OCI-LY7 (cell line): Measurements from ENCODE around the gene ASXL2. TPM values are rescaled to one million over a fixed set of nuclear protein-coding genes. Genes with fewer than 3 reads are reported as not detected.
"Not testable (repeated sequence)": the region's sequence is repeated elsewhere in the genome, so short reads cannot be mapped to it uniquely, and the experiment has no call there.

Experiments
- BruUV-seq: library from RNA; stranded (reverse); fragments of 400-500 nt; replicated peaks from 2 replicates; lab custom pipeline; 2021; lab: Mats Ljungman, UMichigan
- CTCF ChIA-PET: fragments of 300-600 bp; sonication (Branson Sonifier 250); formaldehyde crosslinking; loops from one replicate; lab custom pipeline; 2022; ENCODE audit warnings: antibody characterized with exemption; ENCODE audit not compliant: unreplicated experiment; lab: Charles Lee
- POLR2A ChIA-PET: fragments of 300-600 bp; sonication (Branson Sonifier 250); formaldehyde crosslinking; loops from one replicate; lab custom pipeline; 2022; ENCODE audit warnings: antibody characterized with exemption; lab: Charles Lee
- DNase-seq: peaks from one replicate; pipeline ENCODE4 v3.0.0-alpha.2; 2015; ENCODE audit warnings: low spot score
- H2AFZ ChIP-seq: fragments of 200-600 bp; sonication (generic), shearing (Covaris generic); 2 replicates; pipeline ENCODE4 v1.6.1; 2014; ENCODE audit warnings: mild to moderate bottlenecking, antibody characterized with exemption, low read length, moderate library complexity
- H3K27ac ChIP-seq: fragments of 200-600 bp; sonication (generic); 2 replicates; pipeline ENCODE4 v1.5.1; 2014; ENCODE audit warnings: mixed run types, low read depth, mild to moderate bottlenecking, moderate library complexity, low read length, inconsistent platforms; ENCODE audit not compliant: poor library complexity, severe bottlenecking
- H3K36me3 ChIP-seq: fragments of 200-600 bp; sonication (generic); 2 replicates; pipeline ENCODE4 v1.6.1; 2014; ENCODE audit warnings: mild to moderate bottlenecking, antibody characterized with exemption, low read length, moderate library complexity, mixed read lengths; ENCODE audit not compliant: insufficient read depth
- H3K4me1 ChIP-seq: fragments of 200-600 bp; sonication (generic); 2 replicates; pipeline ENCODE4 v1.5.1; 2014; ENCODE audit warnings: mild to moderate bottlenecking, low read length; ENCODE audit not compliant: insufficient read depth, poor library complexity, severe bottlenecking
- H3K4me2 ChIP-seq: fragments of 200-600 bp; sonication (generic); 2 replicates; pipeline ENCODE4 v1.6.1; 2014; ENCODE audit warnings: mild to moderate bottlenecking, low read length
- H3K4me3 ChIP-seq: fragments of 200-600 bp; sonication (generic); 2 replicates; pipeline ENCODE4 v1.5.1; 2014; ENCODE audit warnings: mild to moderate bottlenecking, low read depth, low read length; ENCODE audit not compliant: poor library complexity, severe bottlenecking
- H3K79me2 ChIP-seq: fragments of 200-600 bp; sonication (generic); 2 replicates; pipeline ENCODE4 v1.6.1; 2016; ENCODE audit warnings: low read depth, mild to moderate bottlenecking, low read length, moderate library complexity, mixed read lengths; ENCODE audit not compliant: insufficient read depth
- H3K9me2 ChIP-seq: fragments of 200-600 bp; sonication (generic); 2 replicates; pipeline ENCODE4 v1.6.1; 2016; ENCODE audit warnings: mild to moderate bottlenecking, low read length, mixed read lengths; ENCODE audit not compliant: insufficient read depth
- H3K9me3 ChIP-seq: fragments of 200-600 bp; sonication (generic); 2 replicates; pipeline ENCODE4 v1.6.1; 2014; ENCODE audit warnings: mild to moderate bottlenecking, mixed run types, low read length, mixed read lengths
- H4K20me1 ChIP-seq: fragments of 200-600 bp; sonication (generic); 2 replicates; pipeline ENCODE4 v1.6.1; 2014; ENCODE audit warnings: mild to moderate bottlenecking, antibody characterized with exemption, low read length, moderate library complexity, mixed read lengths; ENCODE audit not compliant: insufficient read depth
- CTCF ChIP-seq: fragments of 200-600 bp; sonication (generic); conservative IDR thresholded peaks from 2 replicates; pipeline ENCODE4 v1.5.1; 2014; ENCODE audit warnings: mild to moderate bottlenecking, antibody characterized with exemption, low read length, moderate library complexity, mixed read lengths
- EZH2phosphoT487 ChIP-seq: fragments of 200-600 bp; sonication (generic); IDR thresholded peaks from 2 replicates; pipeline ENCODE4 v1.6.1; 2018; ENCODE audit warnings: low read depth, borderline replicate concordance, mild to moderate bottlenecking, mixed run types, antibody characterized with exemption, low read length, moderate library complexity, mixed read lengths
- intact Hi-C: fragments of 100-400 bp; cut with micrococcal nuclease; formaldehyde crosslinking; loops from one replicate; pipeline ENCODE4 v1.10.0; 2022; ENCODE audit not compliant: unreplicated experiment
- total RNA-seq, 2 experiments: library from RNA; depleted of rRNA in 1 of 2; stranded (reverse); fragments of >200 nt in 1 of 2; shearing (Covaris generic) in 1 of 2; gene quantifications; 2 replicates each; pipeline ENCODE4 v1.2.3, GENCODE V29; 2014 to 2022

ASXL2 gene
- total RNA-seq, 2 experiments from 2014 or later = 12.4 to 31.8 TPM

GRCh38 chr2:25709349-25709748, 168.9 kb downstream of the ASXL2 start:
- H3K36me3 ChIP-seq = no peaks in the 10 kb centered on the region
- H3K4me2 ChIP-seq = no peak overlapping the region
- POLR2A ChIA-PET = no interaction called here

GRCh38 chr2:25707927-25708590, 170.2 kb downstream of the ASXL2 start:
- no peak for TF ChIP-seq CTCF
- no peak for TF ChIP-seq EZH2phosphoT487
- Histone ChIP-seq H3K4me3 (no peak overlapping the region), H3K36me3 (no peaks in the 10 kb centered on the region), H3K9me2 (no peaks in the 10 kb centered on the region), H3K4me2 (no peak overlapping the region), H3K4me1 (no peaks in the 10 kb centered on the region), H4K20me1 (no peaks in the 10 kb centered on the region), H3K27ac (no peak overlapping the region), H3K9me3 (no peaks in the 10 kb centered on the region), H3K79me2 (no peaks in the 10 kb centered on the region), H2AFZ (no peak overlapping the region)
- no peak for DNase-seq
- BruUV-seq = no TSS peak
- CTCF ChIA-PET = no interaction called here
- POLR2A ChIA-PET = interaction anchor here (0.6 to 0.9 kb wide), 3 partner anchors 142 to 215 kb away, joined by 3 to 4 read pairs (median 3); no protein-coding TSS in a partner anchor
- intact Hi-C loops = no loop called here

More at GRCh38 chr2:25709349-25709748, 168.9 kb downstream of the ASXL2 start:
- H3K4me1 ChIP-seq = no peaks in the 10 kb centered on the region
- no peak for DNase-seq
- H3K9me3 ChIP-seq = no peaks in the 10 kb centered on the region
- H4K20me1 ChIP-seq = no peaks in the 10 kb centered on the region
- H3K27ac ChIP-seq = no peak overlapping the region
- H3K9me2 ChIP-seq = no peaks in the 10 kb centered on the region
- no TSS peak for BruUV-seq
- H3K79me2 ChIP-seq = no peaks in the 10 kb centered on the region
- H2AFZ ChIP-seq = no peak overlapping the region
- CTCF ChIA-PET = no interaction called here
- intact Hi-C loops = no loop called here
- H3K4me3 ChIP-seq = no peak overlapping the region
- TF ChIP-seq CTCF (no peak), EZH2phosphoT487 (no peak)

- H3K4me1 ChIP-seq, BruUV-seq, H3K9me3 ChIP-seq, POLR2A ChIA-PET, H3K4me3 ChIP-seq, H2AFZ ChIP-seq, H3K79me2 ChIP-seq, intact Hi-C loops, H3K4me2 ChIP-seq, H4K20me1 ChIP-seq, H3K27ac ChIP-seq, H3K9me2 ChIP-seq, H3K36me3 ChIP-seq, DNase-seq, CTCF ChIA-PET: not testable (repeated sequence)
These were observed 172.7 kb downstream of the ASXL2 start for GRCh38 chr2:25705575-25705974.
